Measurements from ENCODE around the gene IL20. TPM values are rescaled to one million over a fixed set of nuclear protein-coding genes. Genes with fewer than 3 reads are reported as not detected.

The IL20 gene
- total RNA-seq, 2 experiments from 2014 or later: not detected

- TF ChIP-seq CTCF (IDR thresholded peaks at IDR 0.05): no peak
- H3K27ac Mint-ChIP-seq: peak within 1 kb of the TSS; percentile 27
- no peak for ATAC-seq (ENCODE audit: poor library complexity)
- H3K27ac ChIP-seq (ENCODE audit: low read depth in 1 of 2, low read length in 2 of 2): no peak within 1 kb of the TSS
- H3K4me1 ChIP-seq (ENCODE audit: insufficient read depth, low read length): peaks cover 32% of the 10 kb centered on the region
- ChIA-PET CTCF (no interaction called here), POLR2A (interaction anchor here (1.1 to 13.4 kb wide), 6 partner anchors 9 to 171 kb away, joined by 3 to 384 read pairs (median 8); partner anchors contain the start of gene FCMR)
- H3K36me3 ChIP-seq (ENCODE audit: insufficient read depth, low read length): no peaks in the 10 kb centered on the region
- no peaks in the 10 kb centered on the region for H3K9me3 ChIP-seq (ENCODE audit: control insufficient read depth in 1 of 2, insufficient read depth in 1 of 2, low read length in 2 of 2)
- no peaks in the 10 kb centered on the region for H3K27me3 ChIP-seq (ENCODE audit: control insufficient read depth in 1 of 2, insufficient read depth in 2 of 2, low read length in 2 of 2)
- no peak within 1 kb of the TSS for H3K4me3 Mint-ChIP-seq
- intact Hi-C loops (cut with DNase I, micrococcal nuclease): no loop called here
- peaks cover 74% of the 10 kb centered on the region for H3K4me1 Mint-ChIP-seq (ENCODE audit: low read depth)
- no peaks in the 10 kb centered on the region for H3K27me3 Mint-ChIP-seq
- no peak for DNase-seq
- no peaks in the 10 kb centered on the region for H3K9me3 Mint-ChIP-seq
- no peak within 1 kb of the TSS for H3K4me3 ChIP-seq (ENCODE audit: low read length)
- H3K36me3 Mint-ChIP-seq (ENCODE audit: low read depth): peaks cover 21% of the 10 kb centered on the region
Measured at GRCh38 chr1:206897175-206897574, 31.8 kb downstream of the IL20 start, which contains the start of gene IL24. IL24 (plus strand) TSS chr1:206897443; CDS start chr1:206897833, 390 bp downstream.

- DNase-seq: no peak
- CTCF ChIA-PET: interaction anchor here (0.7 kb wide), 1 partner anchor 38 kb away, joined by 4 read pairs; no protein-coding TSS in a partner anchor
- no peak overlapping the region for H3K4me3 Mint-ChIP-seq
Measured at GRCh38 chr1:206898089-206898914, 32.9 kb downstream of the IL20 start.

GRCh38 chr1:206898915-206899431 lies 33.5 kb downstream of the IL20 start:
- Histone ChIP-seq H3K4me1 (ENCODE audit: insufficient read depth, low read length) (peaks cover 32% of the 10 kb centered on the region), H3K4me3 (ENCODE audit: low read length) (no peak overlapping the region), H3K27me3 (ENCODE audit: control insufficient read depth in 1 of 2, insufficient read depth in 2 of 2, low read length in 2 of 2) (no peaks in the 10 kb centered on the region), H3K9me3 (ENCODE audit: control insufficient read depth in 1 of 2, insufficient read depth in 1 of 2, low read length in 2 of 2) (no peaks in the 10 kb centered on the region), H3K36me3 (ENCODE audit: insufficient read depth, low read length) (peaks cover 16% of the 10 kb centered on the region), H3K27ac (ENCODE audit: low read depth in 1 of 2, low read length in 2 of 2) (no peak overlapping the region)
- ChIA-PET POLR2A (interaction anchor here (0.5 to 13.4 kb wide), 10 partner anchors 9 to 89 kb away, joined by 3 to 384 read pairs (median 10); partner anchors contain the start of gene FCMR), CTCF (no interaction called here)
- H3K4me3 Mint-ChIP-seq: no peak overlapping the region
- no peaks in the 10 kb centered on the region for H3K9me3 Mint-ChIP-seq
- peaks cover 39% of the 10 kb centered on the region for H3K36me3 Mint-ChIP-seq (ENCODE audit: low read depth)
- ATAC-seq (ENCODE audit: poor library complexity) (no peak), DNase-seq (no peak)
- peak overlapping the region; percentile 90 for H3K27ac Mint-ChIP-seq
- TF ChIP-seq CTCF (IDR thresholded peaks at IDR 0.05): no peak
- intact Hi-C loops (cut with DNase I, micrococcal nuclease): no loop called here
- no peaks in the 10 kb centered on the region for H3K27me3 Mint-ChIP-seq
- peaks cover 83% of the 10 kb centered on the region for H3K4me1 Mint-ChIP-seq (ENCODE audit: low read depth)

More at GRCh38 chr1:206898089-206898914, 32.9 kb downstream of the IL20 start:
- Mint-ChIP-seq H3K9me3 (no peaks in the 10 kb centered on the region), H3K27ac (peak overlapping the region; percentile 90), H3K36me3 (ENCODE audit: low read depth) (peaks cover 32% of the 10 kb centered on the region), H3K4me1 (ENCODE audit: low read depth) (peaks cover 81% of the 10 kb centered on the region), H3K27me3 (no peaks in the 10 kb centered on the region)
- no peak for TF ChIP-seq CTCF (IDR thresholded peaks at IDR 0.05)
- intact Hi-C loops (cut with DNase I, micrococcal nuclease): no loop called here
- peaks cover 32% of the 10 kb centered on the region for H3K4me1 ChIP-seq (ENCODE audit: insufficient read depth, low read length)
- ATAC-seq (ENCODE audit: poor library complexity): no peak
- H3K4me3 ChIP-seq (ENCODE audit: low read length): no peak overlapping the region
- no peaks in the 10 kb centered on the region for H3K9me3 ChIP-seq (ENCODE audit: control insufficient read depth in 1 of 2, insufficient read depth in 1 of 2, low read length in 2 of 2)
- no peaks in the 10 kb centered on the region for H3K27me3 ChIP-seq (ENCODE audit: control insufficient read depth in 1 of 2, insufficient read depth in 2 of 2, low read length in 2 of 2)
- POLR2A ChIA-PET: interaction anchor here (0.5 to 13.4 kb wide), 7 partner anchors 8 to 172 kb away, joined by 3 to 384 read pairs (median 5); partner anchors contain the start of gene FCMR
- H3K27ac ChIP-seq (ENCODE audit: low read depth in 1 of 2, low read length in 2 of 2): no peak overlapping the region
- H3K36me3 ChIP-seq (ENCODE audit: insufficient read depth, low read length): peaks cover 9% of the 10 kb centered on the region
